DND-41 (cell line): Measurements from ENCODE around the gene NPHS1.

Source experiments
- ATAC-seq: fragments of 200-7000 bp; cut with Tn5 transposase; 3 replicates; pipeline ENCODE4 v1.9.1; 2021; ENCODE audit warnings: low read depth; ENCODE audit not compliant: insufficient read depth
- DNase-seq: peaks from one replicate; pipeline ENCODE4 v3.0.0-alpha.2; 2020
- H2AFZ ChIP-seq: 2 replicates; pipeline ENCODE4 v1.6.0; 2012; ENCODE audit warnings: low read depth, low read length
- H3K27ac ChIP-seq: 2 replicates; pipeline ENCODE4 v1.5.1; 2012; ENCODE audit warnings: low read length, inconsistent platforms
- H3K27me3 ChIP-seq: fragments of 200-600 bp; sonication (generic); 2 replicates; pipeline ENCODE4 v1.6.0; 2012; ENCODE audit warnings: low read length, mild to moderate bottlenecking, inconsistent platforms; ENCODE audit not compliant: insufficient read depth, poor library complexity
- H3K36me3 ChIP-seq: 2 replicates; pipeline ENCODE4 v1.5.1; 2012; ENCODE audit warnings: low read length, inconsistent platforms; ENCODE audit not compliant: insufficient read depth
- H3K4me1 ChIP-seq: 2 replicates; pipeline ENCODE4 v1.5.1; 2012; ENCODE audit warnings: mild to moderate bottlenecking, low read length; ENCODE audit not compliant: insufficient read depth
- H3K4me2 ChIP-seq: 2 replicates; pipeline ENCODE4 v1.6.0; 2012; ENCODE audit warnings: mild to moderate bottlenecking, moderate library complexity, low read length, inconsistent platforms; ENCODE audit not compliant: insufficient read depth
- H3K4me3 ChIP-seq, 2 experiments: fragments of 200-600 bp in 1 of 2; shearing (Covaris generic) in 1 of 2; 2 replicates each; pipeline ENCODE4 v1.5.1; 2012 to 2016; ENCODE audit warnings: inconsistent platforms in 2 of 2, low read length in 2 of 2, mild to moderate bottlenecking in 2 of 2, low read depth in 1 of 2, moderate library complexity in 1 of 2
- H3K79me2 ChIP-seq: 2 replicates; pipeline ENCODE4 v1.6.0; 2012; ENCODE audit warnings: low read length, inconsistent platforms; ENCODE audit not compliant: insufficient read depth
- H3K9ac ChIP-seq: 2 replicates; pipeline ENCODE4 v1.6.0; 2012; ENCODE audit warnings: low read depth, mild to moderate bottlenecking, inconsistent platforms, low read length, moderate library complexity
- H3K9me3 ChIP-seq: 2 replicates; pipeline ENCODE4 v1.5.1; 2012; ENCODE audit warnings: low read length, moderate library complexity, mild to moderate bottlenecking, inconsistent platforms; ENCODE audit not compliant: insufficient read depth, severe bottlenecking
- H4K20me1 ChIP-seq: 2 replicates; pipeline ENCODE4 v1.6.0; 2012; ENCODE audit warnings: low read length; ENCODE audit not compliant: insufficient read depth
- EZH2 ChIP-seq: IDR thresholded peaks from 3 replicates; pipeline ENCODE4 v1.6.1; 2012; ENCODE audit warnings: borderline replicate concordance, low read depth, mild to moderate bottlenecking, moderate library complexity, low read length, inconsistent platforms; ENCODE audit not compliant: severe bottlenecking
- TF ChIP-seq, protein P1 (sequence below): IDR thresholded peaks from 2 replicates; pipeline ENCODE4 v1.5.1; 2012; ENCODE audit warnings: borderline replicate concordance, low read length, moderate library complexity, mild to moderate bottlenecking; ENCODE audit not compliant: poor library complexity, severe bottlenecking; ENCODE audit errors: extremely low read depth

Gene NPHS1

DNA sequence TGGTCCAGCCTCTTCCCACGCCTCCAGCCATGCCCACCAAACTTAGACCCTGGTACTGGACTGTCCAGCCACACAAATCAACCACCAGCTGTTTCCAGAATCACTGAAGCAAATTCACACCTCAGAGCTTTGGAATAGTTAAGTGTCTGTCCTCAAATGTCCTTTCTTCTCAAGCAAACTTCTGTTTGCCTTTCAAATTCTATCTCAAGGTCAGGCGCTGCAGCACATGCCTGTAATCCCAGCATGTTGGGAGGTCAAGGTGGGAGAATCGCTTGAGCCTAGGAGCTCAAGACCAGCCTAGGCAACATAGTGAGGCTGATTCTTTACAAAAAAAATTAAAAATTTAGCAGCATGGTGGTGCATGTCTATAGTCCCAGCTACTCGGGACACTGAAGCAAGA, 20.2 kb downstream of the NPHS1 start:
- no peak for ATAC-seq
- H3K9ac ChIP-seq: no peak overlapping the region

DNA sequence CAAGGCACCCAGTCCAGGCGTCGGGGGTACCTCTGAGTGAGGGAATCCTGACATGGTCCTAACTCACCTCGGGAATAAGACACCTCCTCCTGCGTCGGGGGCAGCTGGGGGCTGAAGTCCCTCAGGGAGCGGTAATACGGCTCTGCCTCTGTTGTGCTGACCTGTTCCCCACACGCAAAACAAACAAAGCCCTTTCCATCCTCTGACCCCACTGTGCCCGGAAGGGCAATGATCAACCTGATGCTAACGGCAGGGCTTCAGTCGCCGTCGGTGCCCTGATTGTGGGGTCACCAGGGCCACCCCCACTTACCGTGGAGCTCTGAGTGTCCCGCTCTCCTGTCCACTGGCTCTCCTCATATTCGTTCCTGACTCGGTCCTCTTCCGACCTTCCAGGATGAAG, 21.3 kb downstream of the NPHS1 start:
- H3K4me1 ChIP-seq: no peaks in the 10 kb centered on the region
- no peak overlapping the region for H3K27ac ChIP-seq
- no peak overlapping the region for H3K4me2 ChIP-seq
- TF ChIP-seq, protein P1, sequence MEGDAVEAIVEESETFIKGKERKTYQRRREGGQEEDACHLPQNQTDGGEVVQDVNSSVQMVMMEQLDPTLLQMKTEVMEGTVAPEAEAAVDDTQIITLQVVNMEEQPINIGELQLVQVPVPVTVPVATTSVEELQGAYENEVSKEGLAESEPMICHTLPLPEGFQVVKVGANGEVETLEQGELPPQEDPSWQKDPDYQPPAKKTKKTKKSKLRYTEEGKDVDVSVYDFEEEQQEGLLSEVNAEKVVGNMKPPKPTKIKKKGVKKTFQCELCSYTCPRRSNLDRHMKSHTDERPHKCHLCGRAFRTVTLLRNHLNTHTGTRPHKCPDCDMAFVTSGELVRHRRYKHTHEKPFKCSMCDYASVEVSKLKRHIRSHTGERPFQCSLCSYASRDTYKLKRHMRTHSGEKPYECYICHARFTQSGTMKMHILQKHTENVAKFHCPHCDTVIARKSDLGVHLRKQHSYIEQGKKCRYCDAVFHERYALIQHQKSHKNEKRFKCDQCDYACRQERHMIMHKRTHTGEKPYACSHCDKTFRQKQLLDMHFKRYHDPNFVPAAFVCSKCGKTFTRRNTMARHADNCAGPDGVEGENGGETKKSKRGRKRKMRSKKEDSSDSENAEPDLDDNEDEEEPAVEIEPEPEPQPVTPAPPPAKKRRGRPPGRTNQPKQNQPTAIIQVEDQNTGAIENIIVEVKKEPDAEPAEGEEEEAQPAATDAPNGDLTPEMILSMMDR: no peak
- H3K9me3 ChIP-seq: no peaks in the 10 kb centered on the region
- H2AFZ ChIP-seq: no peak overlapping the region
- no peaks in the 10 kb centered on the region for H3K27me3 ChIP-seq
- no peaks in the 10 kb centered on the region for H3K79me2 ChIP-seq
- H3K36me3 ChIP-seq: no peaks in the 10 kb centered on the region
- peaks cover 6% of the 10 kb centered on the region; the same call in 1 of the 2 replicates for H4K20me1 ChIP-seq
- DNase-seq (no peak), ATAC-seq (no peak)
- no peak overlapping the region for H3K9ac ChIP-seq
- no peak overlapping the region for H3K4me3 ChIP-seq

More for the DNA sequence above, 20.2 kb downstream of the NPHS1 start:
- peaks cover 6% of the 10 kb centered on the region; the same call in 1 of the 2 replicates for H4K20me1 ChIP-seq
- H3K9me3 ChIP-seq: no peaks in the 10 kb centered on the region
- no peak for TF ChIP-seq EZH2
- TF ChIP-seq, protein P1: no peak
- H3K4me2 ChIP-seq: no peak overlapping the region
- H3K4me3 ChIP-seq: no peak overlapping the region
- H2AFZ ChIP-seq: no peak overlapping the region
- DNase-seq: no peak
- H3K27me3 ChIP-seq: no peaks in the 10 kb centered on the region
- no peak overlapping the region for H3K27ac ChIP-seq
- H3K36me3 ChIP-seq: no peaks in the 10 kb centered on the region
- no peaks in the 10 kb centered on the region for H3K4me1 ChIP-seq
- H3K79me2 ChIP-seq: no peaks in the 10 kb centered on the region

DNA sequence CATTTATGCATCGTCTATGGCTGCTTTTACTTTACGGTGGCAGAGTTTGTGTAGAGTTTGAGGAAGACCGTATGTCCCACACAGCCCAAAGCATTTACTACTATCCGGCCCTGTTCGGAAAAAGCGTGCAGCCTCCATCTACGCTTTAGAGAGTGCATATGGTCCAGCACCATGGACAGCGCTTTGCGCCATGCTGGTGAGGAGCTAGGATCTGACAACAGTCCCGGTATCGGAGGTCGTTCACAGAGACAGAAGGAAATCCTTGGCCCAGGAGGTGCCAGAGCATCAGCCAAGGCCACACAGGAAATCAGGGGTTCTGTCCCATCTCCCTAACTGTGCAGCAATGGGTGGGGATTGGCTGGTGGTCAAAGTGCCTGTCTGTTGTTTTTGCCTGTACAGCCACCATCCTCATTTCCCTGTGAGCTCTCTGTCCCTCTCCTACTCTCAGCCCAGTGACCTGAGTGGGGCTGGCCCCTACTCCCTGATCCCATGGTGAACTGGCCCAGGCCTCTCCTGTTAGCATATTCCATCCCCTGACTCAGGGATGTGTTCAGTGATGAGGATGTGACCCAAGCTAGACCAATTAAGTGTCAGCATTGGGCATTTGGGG, 23.5 kb downstream of the NPHS1 start:
- ATAC-seq (peak; percentile 83), DNase-seq (peak; percentile 66)
- H3K9ac ChIP-seq: no peak overlapping the region
- no peak overlapping the region for H3K4me3 ChIP-seq
- H4K20me1 ChIP-seq: peaks cover 6% of the 10 kb centered on the region; the same call in 1 of the 2 replicates
- no peaks in the 10 kb centered on the region for H3K27me3 ChIP-seq
- no peaks in the 10 kb centered on the region for H3K4me1 ChIP-seq
- H3K27ac ChIP-seq: no peak overlapping the region
- H3K36me3 ChIP-seq: no peaks in the 10 kb centered on the region
- TF ChIP-seq EZH2: no peak
- TF ChIP-seq, protein P1: no peak
- no peak overlapping the region for H3K4me2 ChIP-seq
- H2AFZ ChIP-seq: no peak overlapping the region
- H3K79me2 ChIP-seq: no peaks in the 10 kb centered on the region
- no peaks in the 10 kb centered on the region for H3K9me3 ChIP-seq
